CD4-positive, alpha-beta T cell (primary cell): ENCODE measurements around the gene SPDL1. TPM values are rescaled to one million over a fixed set of nuclear protein-coding genes. Genes with fewer than 3 reads are reported as not detected.
A peak's percentile ranks its signal among the peaks of the same experiment; 100 is the strongest.

Experiments used
- ATAC-seq: fragments of 200-7000 bp; cut with Tn5 transposase; one replicate; pipeline ENCODE4 v1.10.0; 2022; ENCODE audit warnings: mild to moderate bottlenecking; ENCODE audit not compliant: poor library complexity
- CTCF ChIA-PET: fragments of 350-600 bp; sonication (Branson Sonifier 250); formaldehyde crosslinking; loops from one replicate; lab custom pipeline; 2021; ENCODE audit warnings: antibody characterized with exemption, inconsistent platforms; lab: Charles Lee
- POLR2A ChIA-PET: fragments of 350-600 bp; sonication (Branson Sonifier 250); formaldehyde crosslinking; loops from one replicate; lab custom pipeline; 2021; ENCODE audit warnings: antibody characterized with exemption, inconsistent platforms; lab: Charles Lee
- DNase-seq, 14 experiments: peaks; one replicate each; pipeline ENCODE4 v3.0.0-alpha.2; 2013 to 2020; ENCODE audit warnings: mixed read lengths in 2 of 14
- H3K27ac ChIP-seq, 2 donors: one replicate each; pipeline versions ENCODE4 v1.5.1 to v1.7.0; 2013; ENCODE audit warnings: low read length in 2 of 2, low read depth in 1 of 2, mild to moderate bottlenecking in 1 of 2
- H3K27me3 ChIP-seq, 2 experiments: 1 replicate in 1 of 2; 2 replicates in 1 of 2; pipeline versions ENCODE4 v1.6.1 to v1.7.0; 2013; ENCODE audit warnings: low read length in 2 of 2, control low read depth in 1 of 2, mild to moderate bottlenecking in 1 of 2, moderate library complexity in 1 of 2; ENCODE audit not compliant: insufficient read depth in 2 of 2, control insufficient read depth in 1 of 2
- H3K36me3 ChIP-seq: one replicate; pipeline ENCODE4 v1.6.1; 2013; ENCODE audit warnings: low read length, control low read depth; ENCODE audit not compliant: insufficient read depth
- H3K4me1 ChIP-seq: one replicate; pipeline ENCODE4 v1.6.1; 2013; ENCODE audit warnings: low read length, control low read depth; ENCODE audit not compliant: insufficient read depth
- H3K4me3 ChIP-seq: one replicate; pipeline ENCODE4 v1.5.1; 2013; ENCODE audit warnings: mild to moderate bottlenecking, low read length, moderate library complexity
- H3K9me3 ChIP-seq, 2 experiments: 1 replicate in 1 of 2; 2 replicates in 1 of 2; pipeline versions ENCODE4 v1.6.1 to v1.7.0; 2013; ENCODE audit warnings: low read length in 2 of 2, mild to moderate bottlenecking in 2 of 2, control low read depth in 1 of 2, moderate library complexity in 1 of 2; ENCODE audit not compliant: control insufficient read depth in 1 of 2, insufficient read depth in 1 of 2
- H3K27ac Mint-ChIP-seq: one replicate; pipeline ENCODE4 v1.8.0; 2020; ENCODE audit warnings: mixed read lengths
- H3K27me3 Mint-ChIP-seq: one replicate; pipeline ENCODE4 v1.8.0; 2021; ENCODE audit warnings: mixed read lengths
- H3K36me3 Mint-ChIP-seq: one replicate; pipeline ENCODE4 v1.8.0; 2021; ENCODE audit warnings: low read depth, mixed read lengths
- H3K4me1 Mint-ChIP-seq: one replicate; pipeline ENCODE4 v1.8.0; 2021; ENCODE audit warnings: low read depth, mixed read lengths
- H3K4me3 Mint-ChIP-seq: one replicate; pipeline ENCODE4 v1.8.0; 2020; ENCODE audit warnings: mild to moderate bottlenecking, mixed read lengths
- H3K9me3 Mint-ChIP-seq: one replicate; pipeline ENCODE4 v1.8.0; 2020; ENCODE audit warnings: mixed read lengths
- intact Hi-C, 2 experiments: fragments of 100-400 bp; cut with DNase I in 1 of 2; cut with micrococcal nuclease in 1 of 2; formaldehyde crosslinking; loops; one replicate each; pipeline versions ENCODE4 v1.15.1 to v1.9.0; 2023 to 2025; cut with DNase I, micrococcal nuclease
- total RNA-seq, 174 experiments: library from RNA in 2 of 174; stranded (reverse) in 2 of 174; gene quantifications; one replicate each; pipeline ENCODE4 v1.2.3 and lab custom pipeline; 2021 to 2026
- TF ChIP-seq, protein P1 (sequence below): fragments of 200-600 bp; IDR thresholded peaks from one replicate; pipeline ENCODE4 v1.8.0; 2022; ENCODE audit warnings: antibody characterized with exemption, mild to moderate bottlenecking

SPDL1 gene
- total RNA-seq, 2 experiments from 2014 or later: 4.3 to 5.6 TPM

DNA sequence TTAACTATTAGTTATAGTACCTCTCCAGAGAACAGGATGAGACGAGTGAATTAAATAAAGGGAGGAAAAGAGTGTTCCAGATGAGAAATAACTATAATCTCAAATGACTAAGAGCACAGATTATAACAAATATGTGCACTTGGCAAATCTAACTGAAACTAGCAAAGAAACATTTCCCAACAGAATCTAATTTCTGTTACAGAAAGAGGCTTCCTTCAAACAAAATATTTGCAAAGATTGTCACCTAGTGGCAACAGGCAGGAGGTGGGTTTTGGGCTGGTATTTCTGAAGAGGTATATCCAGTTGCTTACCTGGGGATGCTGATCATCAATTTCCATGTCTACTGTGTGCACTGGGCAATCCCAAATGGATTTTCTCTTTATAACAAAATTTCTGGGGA, 5.6 kb upstream of the SPDL1 start:
- intact Hi-C loops: loop anchor here in 1 of 2 experiments (2.0 kb wide), 1 partner anchor 589 kb away; no protein-coding TSS in a partner anchor
- no peaks in the 10 kb centered on the region for H3K9me3 Mint-ChIP-seq
- TF ChIP-seq, protein P1, sequence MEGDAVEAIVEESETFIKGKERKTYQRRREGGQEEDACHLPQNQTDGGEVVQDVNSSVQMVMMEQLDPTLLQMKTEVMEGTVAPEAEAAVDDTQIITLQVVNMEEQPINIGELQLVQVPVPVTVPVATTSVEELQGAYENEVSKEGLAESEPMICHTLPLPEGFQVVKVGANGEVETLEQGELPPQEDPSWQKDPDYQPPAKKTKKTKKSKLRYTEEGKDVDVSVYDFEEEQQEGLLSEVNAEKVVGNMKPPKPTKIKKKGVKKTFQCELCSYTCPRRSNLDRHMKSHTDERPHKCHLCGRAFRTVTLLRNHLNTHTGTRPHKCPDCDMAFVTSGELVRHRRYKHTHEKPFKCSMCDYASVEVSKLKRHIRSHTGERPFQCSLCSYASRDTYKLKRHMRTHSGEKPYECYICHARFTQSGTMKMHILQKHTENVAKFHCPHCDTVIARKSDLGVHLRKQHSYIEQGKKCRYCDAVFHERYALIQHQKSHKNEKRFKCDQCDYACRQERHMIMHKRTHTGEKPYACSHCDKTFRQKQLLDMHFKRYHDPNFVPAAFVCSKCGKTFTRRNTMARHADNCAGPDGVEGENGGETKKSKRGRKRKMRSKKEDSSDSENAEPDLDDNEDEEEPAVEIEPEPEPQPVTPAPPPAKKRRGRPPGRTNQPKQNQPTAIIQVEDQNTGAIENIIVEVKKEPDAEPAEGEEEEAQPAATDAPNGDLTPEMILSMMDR: no peak
- ChIA-PET CTCF (no interaction called here), POLR2A (no interaction called here)
- ATAC-seq: no peak
- H3K36me3 Mint-ChIP-seq: no peaks in the 10 kb centered on the region
- H3K27me3 Mint-ChIP-seq: peaks cover 43% of the 10 kb centered on the region
- no peak overlapping the region for H3K4me3 Mint-ChIP-seq
- Histone ChIP-seq H3K36me3 (no peaks in the 10 kb centered on the region), H3K4me3 (no peak overlapping the region), H3K27me3 (peaks cover 4 to 25% of the 10 kb centered on the region in 2 experiments), H3K27ac (no peak overlapping the region), H3K9me3 (no peaks in the 10 kb centered on the region), H3K4me1 (no peaks in the 10 kb centered on the region)
- H3K27ac Mint-ChIP-seq: no peak overlapping the region
- no peak for DNase-seq
- H3K4me1 Mint-ChIP-seq: peaks cover 10% of the 10 kb centered on the region

DNA sequence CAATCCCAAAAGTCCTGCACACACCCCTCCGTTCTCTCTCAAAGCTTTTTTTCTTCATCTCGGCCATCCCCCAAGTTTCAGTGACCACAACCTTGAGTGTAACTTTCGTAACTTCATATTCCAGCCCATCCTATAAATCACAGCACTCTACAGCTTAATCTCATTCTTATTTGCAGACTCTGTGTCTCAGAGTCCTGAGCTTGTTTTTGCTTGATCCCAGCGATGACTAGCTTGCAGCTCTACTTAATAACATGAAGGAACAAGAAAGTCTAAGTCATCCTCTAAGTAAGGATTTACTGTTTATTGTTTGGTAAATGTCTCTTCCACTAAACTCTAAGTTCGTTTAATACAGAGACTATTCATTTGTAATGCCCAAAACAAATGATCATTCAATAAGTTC, 2.6 kb upstream of the SPDL1 start:
- Mint-ChIP-seq H3K4me1 (peaks cover 39% of the 10 kb centered on the region), H3K4me3 (no peak overlapping the region), H3K27me3 (peaks cover 17% of the 10 kb centered on the region), H3K36me3 (peaks cover 8% of the 10 kb centered on the region), H3K9me3 (no peaks in the 10 kb centered on the region), H3K27ac (no peak overlapping the region)
- POLR2A ChIA-PET: no interaction called here
- H3K27me3 ChIP-seq: no peaks in the 10 kb centered on the region
- no peak overlapping the region for H3K27ac ChIP-seq
- H3K36me3 ChIP-seq: no peaks in the 10 kb centered on the region
- peaks cover 6% of the 10 kb centered on the region for H3K4me1 ChIP-seq
- intact Hi-C loops: loop anchor here (2.0 to 10.0 kb wide), 6 partner anchors 71 to 1314 kb away; partner anchors contain the start of genes PANK3 (in 1 of the 2) and RARS1 (in 1 of the 2)
- H3K4me3 ChIP-seq: no peak overlapping the region
- H3K9me3 ChIP-seq: no peaks in the 10 kb centered on the region
- ATAC-seq: no peak
- CTCF ChIA-PET: interaction anchor here (1.1 to 2.0 kb wide), 2 partner anchors 11 to 593 kb away, joined by 3 to 4 read pairs; no protein-coding TSS in a partner anchor
- TF ChIP-seq, protein P1: no peak
- DNase-seq: no peak

- ChIA-PET POLR2A (no interaction called here), CTCF (interaction anchor here (1.1 to 2.0 kb wide), 2 partner anchors 12 to 594 kb away, joined by 3 to 4 read pairs; no protein-coding TSS in a partner anchor)
- ATAC-seq (no peak), DNase-seq (peak; percentile 9 to 72 (median 41))
- Histone ChIP-seq H3K9me3 (no peaks in the 10 kb centered on the region), H3K4me3 (no peak overlapping the region), H3K27ac (no peak overlapping the region), H3K27me3 (no peaks in the 10 kb centered on the region), H3K4me1 (peaks cover 6% of the 10 kb centered on the region), H3K36me3 (no peaks in the 10 kb centered on the region)
- peaks cover 8% of the 10 kb centered on the region for H3K36me3 Mint-ChIP-seq
- peak overlapping the region; percentile 26 for H3K27ac Mint-ChIP-seq
- TF ChIP-seq, protein P1: peak; percentile 88
- no peaks in the 10 kb centered on the region for H3K9me3 Mint-ChIP-seq
- intact Hi-C loops: loop anchor here (2.0 to 10.0 kb wide), 6 partner anchors 71 to 1314 kb away; partner anchors contain the start of genes PANK3 (in 1 of the 2) and RARS1 (in 1 of the 2)
- H3K4me3 Mint-ChIP-seq: peak overlapping the region; percentile 73
- H3K27me3 Mint-ChIP-seq: peaks cover 11% of the 10 kb centered on the region
- H3K4me1 Mint-ChIP-seq: peaks cover 46% of the 10 kb centered on the region
Observed at GRCh38 chr5:169581580-169582227, 1.9 kb upstream of the SPDL1 start.
